Measurements from ENCODE around the gene FBLIM1.
A peak's percentile ranks its signal among the peaks of the same experiment; 100 is the strongest.

Gene FBLIM1

GRCh38 chr1:15748264-15748663, 10.3 kb upstream of the FBLIM1 start:
- H3K27ac ChIP-seq, result peak overlapping the region; percentile 85 to 97
- no peak for TF ChIP-seq CTCF (IDR thresholded peaks at IDR 0.05)
- no peak for DNase-seq (ENCODE audit: low spot score)
- peak overlapping the region; percentile 63 for H3K4me3 ChIP-seq

- TF ChIP-seq CTCF (IDR thresholded peaks at IDR 0.05), result no peak
These were observed 9.8 kb upstream of the FBLIM1 start for GRCh38 chr1:15748690-15749398.

GRCh38 chr1:15749399-15750291, 8.9 kb upstream of the FBLIM1 start:
- H3K27ac ChIP-seq, result peak overlapping the region; percentile 85 to 97
- peak overlapping the region; percentile 63 for H3K4me3 ChIP-seq
- peak; percentile 94 for DNase-seq (ENCODE audit: low spot score)
- no peak for TF ChIP-seq CTCF (IDR thresholded peaks at IDR 0.05)

More at GRCh38 chr1:15748690-15749398, 9.8 kb upstream of the FBLIM1 start:
- no peak for DNase-seq (ENCODE audit: low spot score)
- Histone ChIP-seq H3K4me3 (peak overlapping the region; percentile 63), H3K27ac (peak overlapping the region; percentile 85 to 97)

GRCh38 chr1:15750924-15751323, 7.7 kb upstream of the FBLIM1 start:
- DNase-seq (ENCODE audit: low spot score), result no peak
- Histone ChIP-seq H3K27ac (peak overlapping the region; percentile 85 to 97), H3K4me3 (no peak overlapping the region)
- no peak for TF ChIP-seq CTCF (IDR thresholded peaks at IDR 0.05)

- H3K4me3 ChIP-seq, result no peak overlapping the region
These were observed 6.9 kb upstream of the FBLIM1 start for GRCh38 chr1:15751717-15752116.

GRCh38 chr1:15753776-15754175, 4.8 kb upstream of the FBLIM1 start:
- TF ChIP-seq CTCF (IDR thresholded peaks at IDR 0.05), result no peak
- no peak for DNase-seq (ENCODE audit: low spot score)
- peak overlapping the region; percentile 51 to 77 for H3K27ac ChIP-seq
- H3K4me3 ChIP-seq, result no peak overlapping the region

More at GRCh38 chr1:15751717-15752116, 6.9 kb upstream of the FBLIM1 start:
- TF ChIP-seq CTCF (IDR thresholded peaks at IDR 0.05), result no peak
- peak overlapping the region; percentile 85 to 97 for H3K27ac ChIP-seq
- no peak for DNase-seq (ENCODE audit: low spot score)

Data from coronary artery (tissue), 2 donors.